GM21723 (cell line): Measurements from ENCODE around the gene OR10A2.
"Not testable (repeated sequence)": the region's sequence is repeated elsewhere in the genome, so short reads cannot be mapped to it uniquely, and the experiment has no call there.

Experiments used
- ATAC-seq: cut with Tn5 transposase; IDR thresholded peaks from one replicate; pipeline ENCODE4 v1.9.1; 2021; ENCODE audit warnings: mild to moderate bottlenecking, moderate library complexity; ENCODE audit not compliant: unreplicated experiment

OR10A2 gene

GRCh38 chr11:6862961-6863360 lies at the start of gene OR10A2:
Gene OR10A2 (plus strand): TSS chr11:6863057. CDS start chr11:6869755, 6,698 bp downstream.
- no peak for ATAC-seq

GRCh38 chr11:6813656-6814055 lies 49.2 kb upstream of the OR10A2 start:
- ATAC-seq: no peak

GRCh38 chr11:6817694-6818093 lies 45.2 kb upstream of the OR10A2 start:
- no peak for ATAC-seq

- no peak for ATAC-seq
Measured at GRCh38 chr11:6818967-6819366, 43.9 kb upstream of the OR10A2 start.

GRCh38 chr11:6824136-6824823 lies 38.6 kb upstream of the OR10A2 start:
- ATAC-seq: no peak

GRCh38 chr11:6825231-6825744 lies 37.6 kb upstream of the OR10A2 start:
- ATAC-seq: no peak

- ATAC-seq: no peak
Measured at GRCh38 chr11:6828103-6828502, 34.8 kb upstream of the OR10A2 start.

GRCh38 chr11:6833356-6833755 lies 29.5 kb upstream of the OR10A2 start:
- ATAC-seq: no peak

- ATAC-seq: no peak
Measured at GRCh38 chr11:6834021-6834420, 28.8 kb upstream of the OR10A2 start.

- ATAC-seq: no peak
Measured at GRCh38 chr11:6841694-6842093, 21.2 kb upstream of the OR10A2 start.

GRCh38 chr11:6843670-6844069 lies 19.2 kb upstream of the OR10A2 start:
- ATAC-seq: no peak

GRCh38 chr11:6844356-6844755 lies 18.5 kb upstream of the OR10A2 start:
- no peak for ATAC-seq

GRCh38 chr11:6845383-6845782 lies 17.5 kb upstream of the OR10A2 start, which contains the start of gene OR10A5:
Gene OR10A5 (plus strand): TSS chr11:6845683. CDS start chr11:6845683, 0 bp downstream.
- no peak for ATAC-seq

GRCh38 chr11:6850526-6850925 lies 12.3 kb upstream of the OR10A2 start:
- ATAC-seq: no peak

GRCh38 chr11:6854801-6855200 lies 8.1 kb upstream of the OR10A2 start:
- not testable (repeated sequence) for ATAC-seq

GRCh38 chr11:6855971-6856541 lies 6.8 kb upstream of the OR10A2 start:
- ATAC-seq: no peak

- ATAC-seq: peak; percentile 83
Measured at GRCh38 chr11:6856871-6857270, 6.0 kb upstream of the OR10A2 start.

GRCh38 chr11:6864438-6864837 lies 1.6 kb downstream of the OR10A2 start:
- ATAC-seq: no peak

GRCh38 chr11:6871278-6871677 lies 8.4 kb downstream of the OR10A2 start:
- ATAC-seq: no peak

- ATAC-seq: no peak
Measured at GRCh38 chr11:6875761-6876160, 12.9 kb downstream of the OR10A2 start.

GRCh38 chr11:6876325-6876724 lies 13.5 kb downstream of the OR10A2 start, which contains the start of gene OR10A4:
Gene OR10A4 (plus strand): TSS chr11:6876625. CDS start chr11:6876648, 23 bp downstream.
- no peak for ATAC-seq

GRCh38 chr11:6876914-6877313 lies 14.1 kb downstream of the OR10A2 start:
- ATAC-seq: no peak
